Measurements from ENCODE around the gene SMYD1.

The SMYD1 gene

DNA sequence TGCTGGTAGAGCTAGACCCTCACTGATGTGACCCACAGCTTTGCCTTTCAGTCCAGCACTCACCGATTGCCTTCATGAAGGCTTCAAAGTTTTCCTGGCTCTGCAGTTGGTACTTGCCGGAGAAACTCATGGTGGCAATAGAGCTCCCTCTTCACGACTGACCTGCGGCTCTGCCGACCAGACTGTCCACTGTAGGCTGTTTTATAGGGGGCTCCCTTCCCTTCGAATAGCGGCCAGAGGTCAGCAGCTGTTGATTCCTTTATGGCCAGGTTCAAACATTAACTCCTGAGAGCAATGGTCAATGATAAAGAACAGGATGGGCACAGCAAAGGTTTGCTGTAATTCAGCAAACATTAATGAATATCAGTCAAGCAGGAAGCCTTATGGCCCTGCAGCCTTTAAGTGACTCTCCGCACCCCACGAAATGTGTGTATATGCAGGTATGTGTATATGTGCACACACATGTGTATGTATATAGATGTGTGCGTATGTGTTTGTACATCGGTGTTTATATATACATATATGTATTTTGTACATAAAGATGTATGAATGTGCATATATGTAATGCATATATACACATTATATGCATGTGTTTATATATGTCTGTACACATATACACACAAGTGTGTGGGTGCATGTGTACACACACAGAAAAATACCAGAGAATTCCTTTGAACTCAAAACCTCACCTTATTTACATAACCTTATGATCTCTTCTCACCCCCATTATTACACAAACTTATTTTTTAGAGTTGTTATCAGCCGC lies 60.4 kb downstream of the SMYD1 start, which contains the start of gene FABP1:
Gene FABP1 (minus strand): TSS at position 175 of the 766 bp plus-strand sequence. CDS start 45 bp downstream, at position 130.
- DNase-seq (ENCODE audit: extremely low spot score): no peak
- ChIA-PET CTCF (no interaction called here), POLR2A (no interaction called here)
- TF ChIP-seq SUZ12 (IDR thresholded peaks at IDR 0.05): no peak
- TF ChIP-seq L3MBTL2 (conservative IDR thresholded peaks at IDR 0.05): no peak
- TF ChIP-seq SP1 (IDR thresholded peaks at IDR 0.05): no peak
- TF ChIP-seq TARDBP (IDR thresholded peaks at IDR 0.05): no peak
- TF ChIP-seq ELF4 (IDR thresholded peaks at IDR 0.05): no peak
- TF ChIP-seq LEF1 (IDR thresholded peaks at IDR 0.05; ENCODE audit: borderline replicate concordance): no peak
- TF ChIP-seq FOXK2 (IDR thresholded peaks at IDR 0.05): no peak

DNA sequence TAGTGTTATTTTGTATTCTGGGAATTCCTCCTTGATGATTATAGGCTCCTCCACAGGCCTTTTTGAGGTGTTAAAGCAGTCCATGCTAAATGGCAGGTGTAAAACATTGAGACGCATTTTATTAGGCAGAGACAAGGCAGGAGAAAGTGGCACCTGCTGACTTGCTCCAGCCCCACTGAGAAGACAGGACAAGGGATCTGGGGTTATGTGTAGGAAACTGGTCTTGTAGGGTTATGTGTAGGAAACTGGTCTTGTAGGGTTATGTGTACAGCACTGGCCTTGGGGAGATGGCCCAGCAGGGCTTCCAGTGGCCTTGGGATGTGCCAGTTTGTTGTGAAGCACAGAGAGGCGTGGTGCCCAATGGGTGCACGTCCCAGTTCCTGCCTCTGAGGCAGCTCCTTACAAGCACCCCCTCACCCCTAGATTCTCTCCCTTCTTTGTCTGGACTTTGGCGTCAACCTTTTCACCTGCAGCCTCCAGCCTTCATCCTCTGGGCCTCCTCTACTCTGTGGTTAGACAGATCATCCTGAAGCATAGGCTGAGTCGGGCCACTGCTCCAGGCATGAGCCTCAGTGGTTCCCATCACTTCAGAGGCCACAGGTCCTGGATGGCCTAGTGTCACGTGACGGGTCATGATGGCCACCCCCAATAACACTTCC lies 61.2 kb downstream of the SMYD1 start:
- no peak for DNase-seq (ENCODE audit: extremely low spot score)
- TF ChIP-seq LEF1 (IDR thresholded peaks at IDR 0.05; ENCODE audit: borderline replicate concordance): no peak
- CTCF ChIA-PET: no interaction called here
- POLR2A ChIA-PET: no interaction called here

DNA sequence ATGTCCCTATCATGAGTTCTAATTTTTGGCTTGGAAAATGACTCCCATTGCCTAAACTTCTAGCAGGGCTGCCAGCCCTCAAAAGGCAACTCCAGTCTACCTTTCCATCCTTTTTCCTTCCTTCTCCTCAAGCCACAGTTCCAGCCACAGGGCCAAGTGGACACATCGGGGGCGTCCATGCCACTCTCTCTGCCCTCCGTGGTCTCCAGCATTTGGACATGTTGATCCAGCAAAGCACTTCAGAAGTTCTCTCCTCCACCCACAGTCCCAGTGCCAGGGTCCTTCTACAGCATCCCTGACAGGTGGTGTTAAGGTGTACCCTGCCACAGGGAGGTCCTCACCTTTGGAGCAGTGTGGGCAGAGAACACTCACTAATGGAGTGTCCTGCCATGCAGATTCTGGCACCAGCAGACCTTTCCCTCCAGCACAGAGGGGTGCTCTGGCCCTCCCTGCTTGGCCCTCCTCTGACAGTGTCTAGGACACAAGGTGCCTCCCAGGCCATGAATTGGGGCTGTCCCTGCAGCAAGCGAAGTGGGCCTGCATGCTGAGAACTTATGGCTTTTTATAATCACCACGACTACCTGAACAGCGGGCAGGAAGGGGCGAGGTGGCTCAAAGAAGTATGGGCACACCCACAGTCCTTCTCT lies 61.8 kb downstream of the SMYD1 start:
- CTCF ChIA-PET: no interaction called here
- DNase-seq (ENCODE audit: extremely low spot score): no peak
- TF ChIP-seq SUZ12 (IDR thresholded peaks at IDR 0.05) (no peak), TARDBP (IDR thresholded peaks at IDR 0.05) (no peak), BHLHE40 (IDR thresholded peaks at IDR 0.05; ENCODE audit: borderline replicate concordance) (no peak), FOXK2 (IDR thresholded peaks at IDR 0.05) (no peak)
- TF ChIP-seq, protein P1, sequence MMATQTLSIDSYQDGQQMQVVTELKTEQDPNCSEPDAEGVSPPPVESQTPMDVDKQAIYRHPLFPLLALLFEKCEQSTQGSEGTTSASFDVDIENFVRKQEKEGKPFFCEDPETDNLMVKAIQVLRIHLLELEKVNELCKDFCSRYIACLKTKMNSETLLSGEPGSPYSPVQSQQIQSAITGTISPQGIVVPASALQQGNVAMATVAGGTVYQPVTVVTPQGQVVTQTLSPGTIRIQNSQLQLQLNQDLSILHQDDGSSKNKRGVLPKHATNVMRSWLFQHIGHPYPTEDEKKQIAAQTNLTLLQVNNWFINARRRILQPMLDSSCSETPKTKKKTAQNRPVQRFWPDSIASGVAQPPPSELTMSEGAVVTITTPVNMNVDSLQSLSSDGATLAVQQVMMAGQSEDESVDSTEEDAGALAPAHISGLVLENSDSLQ (IDR thresholded peaks at IDR 0.05): no peak
- POLR2A ChIA-PET: no interaction called here

DNA sequence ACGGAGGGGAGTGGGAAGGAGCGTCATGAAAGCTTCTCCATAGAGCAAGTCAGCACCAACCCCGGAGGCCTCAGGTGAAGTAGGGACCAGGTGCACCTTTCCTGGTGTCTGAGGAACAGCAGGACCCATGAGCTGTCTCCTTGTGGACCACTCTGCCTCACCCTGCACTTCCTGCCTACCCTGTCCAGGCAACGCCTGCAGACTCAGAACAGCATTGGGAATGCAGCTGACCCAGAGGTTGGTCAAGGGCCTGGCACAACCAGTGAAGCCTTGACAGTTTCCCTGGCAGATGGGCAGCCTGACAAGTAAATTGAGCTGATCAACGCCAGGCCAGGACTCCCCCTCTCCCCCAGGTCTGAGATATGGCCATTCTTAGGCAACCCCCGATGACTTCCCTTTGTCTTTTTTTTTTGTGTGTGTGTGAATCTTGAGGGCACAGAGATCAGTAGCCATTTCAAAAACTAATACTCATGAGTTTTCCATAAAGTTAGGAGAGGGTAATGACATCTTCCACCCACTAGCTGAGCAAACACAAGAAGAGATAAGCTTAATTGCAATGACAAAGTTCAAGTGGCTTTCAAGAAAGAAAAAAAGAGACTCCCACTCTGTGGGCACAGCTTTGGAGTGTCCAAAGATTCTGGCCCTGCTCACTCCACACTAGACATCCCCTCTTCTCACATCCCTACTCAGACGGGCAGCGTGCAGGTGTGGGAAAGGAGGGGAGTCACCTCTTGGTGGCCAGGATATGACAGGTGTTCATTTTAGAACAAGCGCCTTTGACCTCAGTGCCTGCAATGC lies 63.8 kb downstream of the SMYD1 start:
- TF ChIP-seq, protein P1 (IDR thresholded peaks at IDR 0.05): no peak
- TF ChIP-seq FOXK2 (IDR thresholded peaks at IDR 0.05): no peak
- TF ChIP-seq SP1 (IDR thresholded peaks at IDR 0.05): no peak
- TF ChIP-seq FOXA1 (IDR thresholded peaks at IDR 0.05): no peak
- no peak for TF ChIP-seq ARNT (IDR thresholded peaks at IDR 0.05)
- TF ChIP-seq CTBP1 (IDR thresholded peaks at IDR 0.05; ENCODE audit: borderline replicate concordance): no peak
- DNase-seq (ENCODE audit: extremely low spot score): no peak
- ChIA-PET POLR2A (no interaction called here), CTCF (interaction anchor here (0.5 to 1.5 kb wide), 2 partner anchors 61 to 71 kb away, joined by 3 to 4 read pairs; no protein-coding TSS in a partner anchor)

DNA sequence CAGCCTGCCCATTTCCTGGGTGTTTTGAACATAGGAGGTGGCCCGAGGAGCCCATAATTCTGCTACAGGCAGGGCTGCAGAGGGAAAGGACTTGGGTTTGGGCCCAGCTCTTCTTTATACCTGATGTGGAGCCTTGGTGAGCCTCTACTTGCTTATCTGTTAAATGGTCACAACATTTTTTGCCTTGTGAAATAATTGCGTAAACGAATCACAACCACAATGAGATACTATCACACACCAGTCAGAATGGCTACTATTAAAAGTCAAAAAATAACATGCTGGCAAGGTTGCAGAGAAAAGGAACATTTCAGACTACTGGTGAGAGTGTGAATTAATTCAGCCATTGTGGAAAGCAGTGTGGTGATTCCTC lies 64.4 kb downstream of the SMYD1 start:
- CTCF ChIA-PET: no interaction called here
- TF ChIP-seq BHLHE40 (IDR thresholded peaks at IDR 0.05; ENCODE audit: borderline replicate concordance): no peak
- TF ChIP-seq ARNT (IDR thresholded peaks at IDR 0.05): no peak
- TF ChIP-seq FOXA1 (IDR thresholded peaks at IDR 0.05): no peak
- no peak for TF ChIP-seq ZNF384 (IDR thresholded peaks at IDR 0.05)
- no peak for TF ChIP-seq HDGF (IDR thresholded peaks at IDR 0.05; ENCODE audit: borderline replicate concordance)
- no peak for TF ChIP-seq NFRKB (IDR thresholded peaks at IDR 0.05)
- TF ChIP-seq LEF1 (IDR thresholded peaks at IDR 0.05; ENCODE audit: borderline replicate concordance): no peak
- no peak for TF ChIP-seq SUZ12 (IDR thresholded peaks at IDR 0.05)
- TF ChIP-seq, protein P1 (IDR thresholded peaks at IDR 0.05): no peak
- POLR2A ChIA-PET: no interaction called here
- DNase-seq (ENCODE audit: extremely low spot score): no peak

DNA sequence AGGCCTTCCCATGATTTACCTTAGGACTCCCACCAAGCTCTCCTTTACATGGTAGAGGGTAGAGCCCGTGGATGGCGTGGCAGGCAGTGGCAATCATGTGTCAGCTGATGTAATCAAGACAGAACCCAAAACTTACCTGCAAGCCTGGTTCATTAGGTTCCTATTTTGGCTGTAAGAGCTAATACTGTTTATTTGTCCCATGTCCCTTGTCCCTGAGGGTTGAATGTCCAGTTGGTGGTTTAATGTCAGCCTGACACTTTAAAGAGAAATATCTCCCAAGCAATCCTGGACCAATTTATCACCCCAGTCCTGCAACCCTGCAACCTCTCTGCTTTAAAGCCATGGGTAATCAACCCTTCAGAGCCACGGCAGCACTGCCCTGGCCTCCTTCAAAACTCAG lies 66.2 kb downstream of the SMYD1 start:
- TF ChIP-seq FOXM1 (IDR thresholded peaks at IDR 0.05; ENCODE audit: borderline replicate concordance): no peak
- no peak for TF ChIP-seq FOXK2 (IDR thresholded peaks at IDR 0.05)
- no peak for TF ChIP-seq BHLHE40 (IDR thresholded peaks at IDR 0.05; ENCODE audit: borderline replicate concordance)
- no peak for TF ChIP-seq ELF4 (IDR thresholded peaks at IDR 0.05)
- no peak for TF ChIP-seq ARNT (IDR thresholded peaks at IDR 0.05)
- no peak for TF ChIP-seq L3MBTL2 (conservative IDR thresholded peaks at IDR 0.05)
- CTCF ChIA-PET: no interaction called here
- DNase-seq (ENCODE audit: extremely low spot score): no peak
- POLR2A ChIA-PET: no interaction called here
